Coronary artery (tissue), 2 donors: ENCODE results near the gene SMC3.

Source experiments
- DNase-seq: peaks from one replicate; pipeline ENCODE4 v3.0.0-alpha.2; 2017; ENCODE audit warnings: low spot score
- H3K27ac ChIP-seq, 2 donors: fragments of 200-600 bp; sonication (generic); one replicate each; pipeline ENCODE4 v1.5.1; 2016 to 2019
- H3K4me3 ChIP-seq: fragments of 200-600 bp; sonication (generic); 2 replicates; pipeline ENCODE4 v1.5.1; 2016; ENCODE audit warnings: mild to moderate bottlenecking, moderate library complexity
- CTCF ChIP-seq: fragments of 200-600 bp; sonication (generic); IDR thresholded peaks from one replicate; pipeline ENCODE4 v1.5.1; 2019; ENCODE audit warnings: antibody characterized with exemption

The SMC3 gene

GRCh38 chr10:110534571-110534970 lies 32.9 kb upstream of the SMC3 start:
- no peak for DNase-seq
- Histone ChIP-seq H3K4me3 (no peak overlapping the region), H3K27ac (no peak overlapping the region)
- no peak for TF ChIP-seq CTCF

- no peak overlapping the region for H3K27ac ChIP-seq
- TF ChIP-seq CTCF = no peak
- DNase-seq = no peak
- no peak overlapping the region for H3K4me3 ChIP-seq
These were observed 31.3 kb upstream of the SMC3 start for GRCh38 chr10:110535958-110536891.

GRCh38 chr10:110539091-110539490 lies 28.4 kb upstream of the SMC3 start:
- Histone ChIP-seq H3K27ac (no peak overlapping the region), H3K4me3 (no peak overlapping the region)
- no peak for DNase-seq
- TF ChIP-seq CTCF = no peak

GRCh38 chr10:110540031-110540430 lies 27.5 kb upstream of the SMC3 start:
- no peak for TF ChIP-seq CTCF
- DNase-seq = no peak
- Histone ChIP-seq H3K4me3 (no peak overlapping the region), H3K27ac (no peak overlapping the region)

- H3K4me3 ChIP-seq = no peak overlapping the region
- DNase-seq = no peak
- H3K27ac ChIP-seq = no peak overlapping the region
- no peak for TF ChIP-seq CTCF
These were observed 22.4 kb upstream of the SMC3 start for GRCh38 chr10:110544958-110545537.

GRCh38 chr10:110546077-110546476 lies 21.4 kb upstream of the SMC3 start:
- DNase-seq = no peak
- no peak overlapping the region for H3K27ac ChIP-seq
- no peak overlapping the region for H3K4me3 ChIP-seq
- no peak for TF ChIP-seq CTCF
